Hematopoietic multipotent progenitor cell treated with erythropoietin and hydrocortisone succinate and interleukin-3 and kit ligand, for 8 days (in vitro differentiated cells): ENCODE data around the gene HOXA10.

Experiments used
- DNase-seq: peaks from one replicate; pipeline ENCODE4 v3.0.0-alpha.2; 2015

HOXA10 gene

GRCh38 chr7:27143023-27143949, 30.8 kb downstream of the HOXA10 start, which contains the start of gene HOXA5:
Gene HOXA5, minus strand, starts transcription at chr7:27143681. Its CDS starts 74 bp downstream, at chr7:27143607.
- DNase-seq, result peak; percentile 66

- DNase-seq, result no peak
Measured at GRCh38 chr7:27142580-27143022, 31.5 kb downstream of the HOXA10 start.

GRCh38 chr7:27141923-27142579, 32.1 kb downstream of the HOXA10 start:
- no peak for DNase-seq

- DNase-seq, result no peak
Measured at GRCh38 chr7:27141137-27141922, 32.8 kb downstream of the HOXA10 start.

GRCh38 chr7:27140126-27140857, 33.8 kb downstream of the HOXA10 start:
- DNase-seq, result no peak

GRCh38 chr7:27139334-27140125, 34.6 kb downstream of the HOXA10 start:
- no peak for DNase-seq

- no peak for DNase-seq
Measured at GRCh38 chr7:27138985-27139333, 35.2 kb downstream of the HOXA10 start.

- DNase-seq, result no peak
Measured at GRCh38 chr7:27138472-27138871, 35.6 kb downstream of the HOXA10 start.

GRCh38 chr7:27137640-27138315, 36.3 kb downstream of the HOXA10 start:
- DNase-seq, result no peak

GRCh38 chr7:27134392-27134791, 39.7 kb downstream of the HOXA10 start:
- no peak for DNase-seq

GRCh38 chr7:27133409-27134231, 40.5 kb downstream of the HOXA10 start:
- no peak for DNase-seq

GRCh38 chr7:27132978-27133377, 41.1 kb downstream of the HOXA10 start:
- DNase-seq, result no peak

GRCh38 chr7:27132214-27132613, 41.9 kb downstream of the HOXA10 start:
- DNase-seq, result no peak

- no peak for DNase-seq
Measured at GRCh38 chr7:27131390-27131819, 42.7 kb downstream of the HOXA10 start.

GRCh38 chr7:27130540-27131389, 43.4 kb downstream of the HOXA10 start, which contains the start of gene HOXA4:
Gene HOXA4, minus strand, starts transcription at chr7:27130757. Its CDS starts 24 bp downstream, at chr7:27130733.
- peak; percentile 77 for DNase-seq

GRCh38 chr7:27129729-27130539, 44.2 kb downstream of the HOXA10 start:
- DNase-seq, result no peak

GRCh38 chr7:27128776-27129728, 45.1 kb downstream of the HOXA10 start:
- no peak for DNase-seq
